Mucosa of descending colon (tissue), 3 donors: ENCODE measurements around the gene DBP. TPM values are rescaled to one million over a fixed set of nuclear protein-coding genes. Genes with fewer than 3 reads are reported as not detected.

Source experiments
- ATAC-seq: fragments of 200-7000 bp; cut with Tn5 transposase; one replicate; pipeline ENCODE4 v1.9.1; 2020; ENCODE audit warnings: mild to moderate bottlenecking, moderate library complexity
- DNase-seq, 3 donors: peaks; one replicate each; pipeline ENCODE4 v3.0.0-alpha.2; 2020
- H3K36me3 ChIP-seq: fragments of 200-600 bp; one replicate; pipeline ENCODE4 v1.8.0; 2021; ENCODE audit warnings: low read depth, mild to moderate bottlenecking
- H3K4me1 ChIP-seq: fragments of 200-600 bp; one replicate; pipeline ENCODE4 v1.8.0; 2021; ENCODE audit warnings: low read depth, mild to moderate bottlenecking
- H3K4me3 ChIP-seq: fragments of 200-600 bp; one replicate; pipeline ENCODE4 v1.8.0; 2021; ENCODE audit warnings: mild to moderate bottlenecking
- H3K9me3 ChIP-seq: fragments of 200-600 bp; one replicate; pipeline ENCODE4 v1.8.0; 2021; ENCODE audit warnings: mild to moderate bottlenecking
- intact Hi-C, 2 donors: fragments of 100-400 bp; cut with DNase I in 1 of 2; cut with micrococcal nuclease in 1 of 2; formaldehyde crosslinking; loops; one replicate each; pipeline versions ENCODE4 v1.11.0 to v1.11.1; 2022; cut with DNase I, micrococcal nuclease
- total RNA-seq, 3 donors: library from RNA; stranded (reverse); fragmentation: NEBNext Ultra II Directional in 2 of 3; extraction: Animal tissue kit (Norgen Biotek cat#: 25700) in 2 of 3; gene quantifications; one replicate each; pipeline versions ENCODE4 v1.2.1 to v1.2.4, GENCODE V29; 2021 to 2023
- TF ChIP-seq, protein P1 (sequence below): fragments of 200-600 bp; IDR thresholded peaks from one replicate; pipeline ENCODE4 v1.8.0; 2022; ENCODE audit warnings: antibody characterized with exemption, mild to moderate bottlenecking
- donor health status: DM: no; HTN: no; CAD: no; lungs with moderate emphysema.
- donor health status: DM: no; HTN: no; CAD: no.
- donor health status: DM: no; HTN: yes; CAD: no.

Gene DBP
- total RNA-seq, 3 donors from 2014 or later: 8.2 to 18.4 (median 11.1) TPM

- TF ChIP-seq, protein P1, sequence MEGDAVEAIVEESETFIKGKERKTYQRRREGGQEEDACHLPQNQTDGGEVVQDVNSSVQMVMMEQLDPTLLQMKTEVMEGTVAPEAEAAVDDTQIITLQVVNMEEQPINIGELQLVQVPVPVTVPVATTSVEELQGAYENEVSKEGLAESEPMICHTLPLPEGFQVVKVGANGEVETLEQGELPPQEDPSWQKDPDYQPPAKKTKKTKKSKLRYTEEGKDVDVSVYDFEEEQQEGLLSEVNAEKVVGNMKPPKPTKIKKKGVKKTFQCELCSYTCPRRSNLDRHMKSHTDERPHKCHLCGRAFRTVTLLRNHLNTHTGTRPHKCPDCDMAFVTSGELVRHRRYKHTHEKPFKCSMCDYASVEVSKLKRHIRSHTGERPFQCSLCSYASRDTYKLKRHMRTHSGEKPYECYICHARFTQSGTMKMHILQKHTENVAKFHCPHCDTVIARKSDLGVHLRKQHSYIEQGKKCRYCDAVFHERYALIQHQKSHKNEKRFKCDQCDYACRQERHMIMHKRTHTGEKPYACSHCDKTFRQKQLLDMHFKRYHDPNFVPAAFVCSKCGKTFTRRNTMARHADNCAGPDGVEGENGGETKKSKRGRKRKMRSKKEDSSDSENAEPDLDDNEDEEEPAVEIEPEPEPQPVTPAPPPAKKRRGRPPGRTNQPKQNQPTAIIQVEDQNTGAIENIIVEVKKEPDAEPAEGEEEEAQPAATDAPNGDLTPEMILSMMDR: no peak
- H3K4me1 ChIP-seq: no peaks in the 10 kb centered on the region
- no peaks in the 10 kb centered on the region for H3K36me3 ChIP-seq
- ATAC-seq (no peak), DNase-seq (no peak)
- H3K9me3 ChIP-seq: no peaks in the 10 kb centered on the region
- no peak overlapping the region for H3K4me3 ChIP-seq
- intact Hi-C loops: no loop called here
Observed at GRCh38 chr19:48664476-48664875, 27.3 kb upstream of the DBP start.

DNA sequence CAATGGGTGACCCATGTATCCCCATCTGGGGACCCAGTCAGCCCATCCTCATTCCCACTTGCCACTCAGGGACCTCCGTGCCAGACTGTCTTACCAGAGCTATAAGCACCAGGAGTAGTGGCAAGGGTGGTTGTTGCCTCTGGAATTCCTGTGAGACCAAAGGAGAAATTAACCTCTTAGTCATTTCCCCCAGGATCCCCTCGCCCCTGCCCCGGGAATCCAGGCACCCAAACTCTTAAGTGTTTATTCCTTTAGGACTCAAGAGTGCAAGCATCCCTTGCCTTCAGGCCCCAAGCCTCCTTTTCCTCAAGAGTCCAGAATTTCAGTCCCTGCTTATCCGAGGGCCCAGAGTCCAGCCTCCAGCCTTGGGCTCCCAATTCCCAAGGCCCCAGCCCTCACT, 26.5 kb upstream of the DBP start:
- DNase-seq (no peak), ATAC-seq (no peak)
- no peaks in the 10 kb centered on the region for H3K9me3 ChIP-seq
- no peak overlapping the region for H3K4me3 ChIP-seq
- H3K4me1 ChIP-seq: no peaks in the 10 kb centered on the region
- TF ChIP-seq, protein P1: no peak
- H3K36me3 ChIP-seq: no peaks in the 10 kb centered on the region
- intact Hi-C loops: no loop called here

GRCh38 chr19:48661711-48662090, 24.5 kb upstream of the DBP start:
- H3K36me3 ChIP-seq: no peaks in the 10 kb centered on the region
- no peak for DNase-seq
- intact Hi-C loops: no loop called here
- no peaks in the 10 kb centered on the region for H3K4me1 ChIP-seq
- H3K9me3 ChIP-seq: no peaks in the 10 kb centered on the region
- no peak overlapping the region for H3K4me3 ChIP-seq
- no peak for ATAC-seq
- TF ChIP-seq, protein P1: no peak

DNA sequence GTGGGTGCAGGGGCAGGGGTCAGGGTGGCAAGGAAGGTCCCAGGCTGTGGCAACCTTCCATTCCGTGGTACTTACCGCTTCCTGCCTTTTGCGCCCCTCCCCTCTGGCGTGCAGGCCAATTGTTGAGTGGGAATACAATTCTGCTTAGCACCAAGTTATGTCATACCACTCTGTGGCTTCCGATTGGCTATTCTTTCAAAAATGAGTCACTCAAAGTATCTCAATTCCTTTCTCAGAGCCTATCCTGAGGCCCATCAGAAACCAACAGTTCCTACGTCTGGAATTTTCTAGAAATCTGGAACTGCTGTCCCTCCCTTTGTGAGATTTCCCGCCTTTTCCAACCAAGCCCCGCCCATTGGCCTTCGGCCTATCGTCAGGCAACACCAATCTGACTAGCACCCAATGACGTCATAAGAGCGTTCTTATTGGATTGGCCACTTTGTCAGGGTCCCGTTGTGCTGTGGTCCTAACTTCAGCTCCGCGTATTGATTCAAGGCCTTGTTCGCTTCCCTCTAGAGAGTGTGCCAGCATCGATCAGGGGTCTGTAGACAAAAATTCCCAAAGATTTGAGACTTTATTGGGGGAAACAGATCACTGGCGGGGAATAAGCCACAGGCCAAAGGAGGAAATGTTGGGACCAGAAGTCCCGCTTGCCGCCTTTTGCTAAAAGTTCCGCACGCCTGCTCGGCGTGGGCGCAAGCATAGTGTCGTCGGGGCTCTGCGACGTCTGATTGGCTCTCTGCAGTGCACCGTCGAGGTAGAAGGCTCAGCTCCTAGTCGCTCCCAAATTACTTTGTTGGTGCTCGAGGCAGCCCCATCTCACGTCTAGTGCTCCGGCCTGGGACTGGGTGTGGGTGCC, 23.9 kb upstream of the DBP start:
- no peaks in the 10 kb centered on the region for H3K36me3 ChIP-seq
- DNase-seq (peak; percentile 81 to 88 (median 87)), ATAC-seq (peak; percentile 78)
- H3K4me3 ChIP-seq: no peak overlapping the region
- H3K9me3 ChIP-seq: no peaks in the 10 kb centered on the region
- H3K4me1 ChIP-seq: no peaks in the 10 kb centered on the region
- TF ChIP-seq, protein P1: no peak
- intact Hi-C loops: no loop called here

- no peak for ATAC-seq
- DNase-seq: no peak
- H3K36me3 ChIP-seq: no peaks in the 10 kb centered on the region
- H3K9me3 ChIP-seq: no peaks in the 10 kb centered on the region
- intact Hi-C loops: no loop called here
- no peaks in the 10 kb centered on the region for H3K4me1 ChIP-seq
- H3K4me3 ChIP-seq: no peak overlapping the region
- TF ChIP-seq, protein P1: no peak
Observed at GRCh38 chr19:48659768-48660167, 22.6 kb upstream of the DBP start.
